ENCODE data around the gene GATB.

GATB gene

GRCh38 chr4:151669990-151670389, 90.8 kb downstream of the GATB start:
- no peak for DNase-seq

GRCh38 chr4:151668689-151669402, 92.0 kb downstream of the GATB start:
- DNase-seq: no peak

- DNase-seq: no peak
Observed at GRCh38 chr4:151667666-151668065, 93.1 kb downstream of the GATB start.

GRCh38 chr4:151667048-151667447, 93.8 kb downstream of the GATB start:
- DNase-seq: no peak

GRCh38 chr4:151666501-151666900, 94.3 kb downstream of the GATB start:
- DNase-seq: no peak

GRCh38 chr4:151665785-151666127, 95.1 kb downstream of the GATB start:
- DNase-seq: no peak

GRCh38 chr4:151665022-151665784, 95.6 kb downstream of the GATB start:
- DNase-seq: no peak

GRCh38 chr4:151664289-151664688, 96.5 kb downstream of the GATB start:
- DNase-seq: no peak

- DNase-seq: no peak
Observed at GRCh38 chr4:151663109-151663508, 97.7 kb downstream of the GATB start.

- DNase-seq: no peak
Observed at GRCh38 chr4:151661873-151662272, 98.9 kb downstream of the GATB start.

- no peak for DNase-seq
Observed at GRCh38 chr4:151660676-151661075, 100.1 kb downstream of the GATB start.

- no peak for DNase-seq
Observed at GRCh38 chr4:151659601-151660364, 101.0 kb downstream of the GATB start.

- DNase-seq: no peak
Observed at GRCh38 chr4:151658959-151659600, 101.7 kb downstream of the GATB start.

- DNase-seq: no peak
Observed at GRCh38 chr4:151657896-151658295, 102.9 kb downstream of the GATB start.

GRCh38 chr4:151656058-151656457, 104.7 kb downstream of the GATB start:
- DNase-seq: no peak

GRCh38 chr4:151653548-151653918, 107.3 kb downstream of the GATB start:
- no peak for DNase-seq

GRCh38 chr4:151652841-151653547, 107.8 kb downstream of the GATB start:
- no peak for DNase-seq

GRCh38 chr4:151651496-151651895, 109.3 kb downstream of the GATB start:
- no peak for DNase-seq

- no peak for DNase-seq
Observed at GRCh38 chr4:151649479-151649878, 111.3 kb downstream of the GATB start.

- DNase-seq: no peak
Observed at GRCh38 chr4:151646322-151646721, 114.5 kb downstream of the GATB start.

- peak; percentile 53 for DNase-seq
Observed at GRCh38 chr4:151644622-151645021, 116.2 kb downstream of the GATB start.

GRCh38 chr4:151643564-151643963, 117.2 kb downstream of the GATB start:
- no peak for DNase-seq

- DNase-seq: no peak
Observed at GRCh38 chr4:151641983-151642382, 118.8 kb downstream of the GATB start.

Data from retina (tissue), 1 donor.